ENCODE results near the gene TNS1. TPM values are rescaled to one million over a fixed set of nuclear protein-coding genes. Genes with fewer than 3 reads are reported as not detected.

Gene TNS1
- total and polyA plus RNA-seq, 10 of the 15 experiments (the other 5 are each of a cell fraction or from before 2014, with no cell fraction given): 0.05 to 0.44 TPM; not detected in 8

DNA sequence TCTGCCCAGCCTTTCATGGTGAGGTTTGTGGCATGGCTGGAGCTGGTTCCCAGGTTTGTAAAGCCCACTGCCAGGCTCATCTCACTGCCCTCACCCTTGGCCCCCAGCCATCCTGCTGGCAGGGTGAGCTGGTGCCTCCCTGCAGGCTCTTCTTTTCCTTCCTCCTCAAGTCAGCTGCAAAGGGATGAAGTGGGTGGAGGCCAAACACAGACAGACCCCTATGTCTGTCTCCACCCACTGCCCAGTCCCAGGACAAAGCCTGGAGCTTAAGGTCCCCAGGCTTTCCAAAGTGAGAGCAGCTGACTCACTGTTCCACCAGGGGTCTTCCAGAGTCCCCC, 92.0 kb downstream of the TNS1 start:
- TF ChIP-seq TCF7 (IDR thresholded peaks at IDR 0.05; ENCODE audit: borderline replicate concordance): no peak
- TF ChIP-seq RFX5 (IDR thresholded peaks at IDR 0.05; ENCODE audit: low read depth, low read length): no peak
- no peak for TF ChIP-seq NR2C1 (IDR thresholded peaks at IDR 0.05)
- TF ChIP-seq CBX3 (IDR thresholded peaks at IDR 0.05; ENCODE audit: borderline replicate concordance, low read depth): no peak
- TF ChIP-seq, protein P1, sequence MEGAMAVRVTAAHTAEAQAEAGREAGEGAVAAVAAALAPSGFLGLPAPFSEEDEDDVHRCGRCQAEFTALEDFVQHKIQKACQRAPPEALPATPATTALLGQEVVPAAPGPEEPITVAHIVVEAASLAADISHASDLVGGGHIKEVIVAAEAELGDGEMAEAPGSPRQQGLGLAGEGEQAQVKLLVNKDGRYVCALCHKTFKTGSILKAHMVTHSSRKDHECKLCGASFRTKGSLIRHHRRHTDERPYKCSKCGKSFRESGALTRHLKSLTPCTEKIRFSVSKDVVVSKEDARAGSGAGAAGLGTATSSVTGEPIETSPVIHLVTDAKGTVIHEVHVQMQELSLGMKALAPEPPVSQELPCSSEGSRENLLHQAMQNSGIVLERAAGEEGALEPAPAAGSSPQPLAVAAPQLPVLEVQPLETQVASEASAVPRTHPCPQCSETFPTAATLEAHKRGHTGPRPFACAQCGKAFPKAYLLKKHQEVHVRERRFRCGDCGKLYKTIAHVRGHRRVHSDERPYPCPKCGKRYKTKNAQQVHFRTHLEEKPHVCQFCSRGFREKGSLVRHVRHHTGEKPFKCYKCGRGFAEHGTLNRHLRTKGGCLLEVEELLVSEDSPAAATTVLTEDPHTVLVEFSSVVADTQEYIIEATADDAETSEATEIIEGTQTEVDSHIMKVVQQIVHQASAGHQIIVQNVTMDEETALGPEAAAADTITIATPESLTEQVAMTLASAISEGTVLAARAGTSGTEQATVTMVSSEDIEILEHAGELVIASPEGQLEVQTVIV (IDR thresholded peaks at IDR 0.05; ENCODE audit: borderline replicate concordance, partially characterized antibody): no peak
- no peak for TF ChIP-seq EED (IDR thresholded peaks at IDR 0.05; ENCODE audit: low read depth)
- no peak for TF ChIP-seq MXI1 (IDR thresholded peaks at IDR 0.05; ENCODE audit: low read depth, low read length)
- no peak for TF ChIP-seq TARDBP (IDR thresholded peaks at IDR 0.05; ENCODE audit: borderline replicate concordance)
- ChIA-PET CTCF (no interaction called here), SMC1A (ENCODE audit: uncharacterized antibody, unreplicated experiment) (no interaction called here), RAD21 (ENCODE audit: unreplicated experiment) (no interaction called here), POLR2A (no interaction called here)
- Histone ChIP-seq H3K27me3 (replicated peaks in 1 of 2; ENCODE audit: control insufficient read depth in 2 of 2, insufficient read depth in 2 of 2, low read length in 1 of 2) (peaks cover 2 to 3% of the 10 kb centered on the region in 2 experiments), H3K9me3 (replicated peaks; ENCODE audit: control insufficient read depth, insufficient read depth, low read length) (no peaks in the 10 kb centered on the region), H3K4me2 (ENCODE audit: control insufficient read depth, insufficient read depth) (no peak overlapping the region), H3K4me1 (ENCODE audit: control insufficient read depth, insufficient read depth, low read length) (no peaks in the 10 kb centered on the region), H3K79me2 (ENCODE audit: control insufficient read depth, insufficient read depth, low read length) (no peaks in the 10 kb centered on the region), H3K9ac (ENCODE audit: control insufficient read depth, insufficient read depth, low read length) (no peak overlapping the region), H3K36me3 (ENCODE audit: control insufficient read depth in 2 of 2, insufficient read depth in 2 of 2, low read length in 1 of 2) (no peaks in the 10 kb centered on the region), H3K4me3 (no peak overlapping the region), H4K20me1 (ENCODE audit: control insufficient read depth, insufficient read depth) (no peaks in the 10 kb centered on the region), H2AFZ (ENCODE audit: control insufficient read depth, low read depth, low read length) (no peak overlapping the region), H3K27ac (ENCODE audit: control insufficient read depth, insufficient read depth) (no peak overlapping the region)
- intact Hi-C loops (cut with micrococcal nuclease; ENCODE audit: unreplicated experiment): no loop called here
- FAIRE-seq (no peak), DNase-seq (ENCODE audit: low read depth, low spot score) (no peak), ATAC-seq (no peak)
- in situ Hi-C loops (cut with MboI): no loop called here
- BruUV-seq (replicated peaks): no TSS peak
